Parathyroid adenoma (tissue), 2 donors: ENCODE measurements around the gene EPHA3.

Source experiments
- H2AFZ ChIP-seq: fragments of 300-600 bp; sonication (generic); one replicate; pipeline ENCODE4 v1.7.0; 2017; ENCODE audit warnings: antibody characterized with exemption, mild to moderate bottlenecking
- H3K27ac ChIP-seq: fragments of 300-600 bp; sonication (generic); one replicate; pipeline ENCODE4 v1.7.0; 2017
- H3K27me3 ChIP-seq: fragments of 300-600 bp; sonication (generic); one replicate; pipeline ENCODE4 v1.7.0; 2017; ENCODE audit warnings: low read length; ENCODE audit not compliant: control insufficient read depth, insufficient read depth
- H3K36me3 ChIP-seq: fragments of 300-600 bp; sonication (generic); one replicate; pipeline ENCODE4 v1.7.0; 2017; ENCODE audit warnings: low read length; ENCODE audit not compliant: control insufficient read depth, insufficient read depth
- H3K4me1 ChIP-seq: fragments of 300-600 bp; sonication (generic); one replicate; pipeline ENCODE4 v1.7.0; 2017; ENCODE audit warnings: control low read depth
- H3K4me2 ChIP-seq: fragments of 300-600 bp; sonication (generic); one replicate; pipeline ENCODE4 v1.7.0; 2017; ENCODE audit warnings: low read length
- H3K4me3 ChIP-seq: fragments of 300-600 bp; sonication (generic); one replicate; pipeline ENCODE4 v1.7.0; 2017; ENCODE audit warnings: low read depth, low read length
- H3K79me2 ChIP-seq: fragments of 300-600 bp; sonication (generic); one replicate; pipeline ENCODE4 v1.7.0; 2017; ENCODE audit warnings: control low read depth
- H3K9ac ChIP-seq: fragments of 300-600 bp; sonication (generic); one replicate; pipeline ENCODE4 v1.7.0; 2017; ENCODE audit warnings: mild to moderate bottlenecking
- H3K9me3 ChIP-seq: fragments of 300-600 bp; sonication (generic); one replicate; pipeline ENCODE4 v1.7.0; 2017; ENCODE audit warnings: low read length; ENCODE audit not compliant: control insufficient read depth
- TF ChIP-seq, protein P1 (sequence below): fragments of 300-600 bp; sonication (generic); IDR thresholded peaks from one replicate; pipeline ENCODE4 v1.7.0; 2017; ENCODE audit warnings: antibody characterized with exemption, mild to moderate bottlenecking
- donor health status: primary hyperparathyroidism.

Gene EPHA3

DNA sequence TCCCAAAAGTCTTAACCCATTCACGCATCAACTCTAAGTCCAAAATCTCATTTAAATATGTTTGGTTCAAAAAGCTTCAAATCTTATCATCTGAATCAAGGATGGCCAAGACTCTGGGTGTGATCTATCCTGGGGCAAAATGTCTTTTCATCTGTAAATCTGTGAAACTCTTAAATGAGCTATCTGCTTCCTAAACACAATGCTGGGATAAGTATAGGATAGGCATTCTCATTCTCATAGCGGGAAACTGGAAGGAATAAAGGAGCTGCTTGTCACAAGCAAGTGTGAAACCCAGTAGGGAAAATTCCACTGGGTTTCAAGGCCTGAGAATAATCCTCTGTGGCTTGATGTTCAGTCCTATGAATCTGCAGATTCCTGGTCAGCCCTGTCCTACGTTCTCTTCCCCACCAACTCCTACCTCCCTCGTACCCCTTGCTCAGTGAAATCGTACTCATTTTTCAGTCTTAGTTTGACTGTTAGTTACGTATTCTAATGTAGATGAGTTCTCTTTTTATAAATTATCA lies 156.7 kb downstream of the EPHA3 start:
- Histone ChIP-seq H3K36me3 (no peaks in the 10 kb centered on the region), H3K4me2 (no peak overlapping the region), H3K9ac (no peak overlapping the region), H2AFZ (no peak overlapping the region), H3K79me2 (no peaks in the 10 kb centered on the region), H3K27ac (no peak overlapping the region), H3K4me1 (no peaks in the 10 kb centered on the region), H3K9me3 (no peaks in the 10 kb centered on the region), H3K4me3 (no peak overlapping the region), H3K27me3 (no peaks in the 10 kb centered on the region)
- TF ChIP-seq, protein P1, sequence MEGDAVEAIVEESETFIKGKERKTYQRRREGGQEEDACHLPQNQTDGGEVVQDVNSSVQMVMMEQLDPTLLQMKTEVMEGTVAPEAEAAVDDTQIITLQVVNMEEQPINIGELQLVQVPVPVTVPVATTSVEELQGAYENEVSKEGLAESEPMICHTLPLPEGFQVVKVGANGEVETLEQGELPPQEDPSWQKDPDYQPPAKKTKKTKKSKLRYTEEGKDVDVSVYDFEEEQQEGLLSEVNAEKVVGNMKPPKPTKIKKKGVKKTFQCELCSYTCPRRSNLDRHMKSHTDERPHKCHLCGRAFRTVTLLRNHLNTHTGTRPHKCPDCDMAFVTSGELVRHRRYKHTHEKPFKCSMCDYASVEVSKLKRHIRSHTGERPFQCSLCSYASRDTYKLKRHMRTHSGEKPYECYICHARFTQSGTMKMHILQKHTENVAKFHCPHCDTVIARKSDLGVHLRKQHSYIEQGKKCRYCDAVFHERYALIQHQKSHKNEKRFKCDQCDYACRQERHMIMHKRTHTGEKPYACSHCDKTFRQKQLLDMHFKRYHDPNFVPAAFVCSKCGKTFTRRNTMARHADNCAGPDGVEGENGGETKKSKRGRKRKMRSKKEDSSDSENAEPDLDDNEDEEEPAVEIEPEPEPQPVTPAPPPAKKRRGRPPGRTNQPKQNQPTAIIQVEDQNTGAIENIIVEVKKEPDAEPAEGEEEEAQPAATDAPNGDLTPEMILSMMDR: no peak

DNA sequence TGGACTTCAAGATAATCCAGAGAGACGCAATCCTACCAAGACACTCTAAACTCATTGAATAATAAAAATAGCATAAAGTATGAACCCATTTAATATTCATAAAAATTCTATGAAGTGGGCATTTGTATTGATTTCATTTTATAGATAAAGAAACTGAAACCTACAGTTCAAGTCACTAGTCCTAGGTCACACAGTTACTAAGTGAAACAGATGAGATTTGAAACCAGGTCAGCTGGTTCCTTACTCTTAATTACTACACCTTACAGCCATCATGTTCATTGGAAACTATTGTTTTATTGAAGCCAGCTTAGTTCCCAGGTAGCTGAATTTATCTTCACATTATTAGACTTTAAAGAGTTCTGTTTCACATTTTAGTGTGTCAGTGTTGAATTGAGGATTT lies 158.7 kb downstream of the EPHA3 start:
- H3K79me2 ChIP-seq: no peaks in the 10 kb centered on the region
- H3K4me2 ChIP-seq: no peak overlapping the region
- no peaks in the 10 kb centered on the region for H3K9me3 ChIP-seq
- H3K27ac ChIP-seq: no peak overlapping the region
- no peak overlapping the region for H3K9ac ChIP-seq
- TF ChIP-seq, protein P1: no peak
- H3K4me3 ChIP-seq: no peak overlapping the region
- H3K36me3 ChIP-seq: no peaks in the 10 kb centered on the region
- H3K27me3 ChIP-seq: no peaks in the 10 kb centered on the region
- H2AFZ ChIP-seq: no peak overlapping the region
- no peaks in the 10 kb centered on the region for H3K4me1 ChIP-seq

DNA sequence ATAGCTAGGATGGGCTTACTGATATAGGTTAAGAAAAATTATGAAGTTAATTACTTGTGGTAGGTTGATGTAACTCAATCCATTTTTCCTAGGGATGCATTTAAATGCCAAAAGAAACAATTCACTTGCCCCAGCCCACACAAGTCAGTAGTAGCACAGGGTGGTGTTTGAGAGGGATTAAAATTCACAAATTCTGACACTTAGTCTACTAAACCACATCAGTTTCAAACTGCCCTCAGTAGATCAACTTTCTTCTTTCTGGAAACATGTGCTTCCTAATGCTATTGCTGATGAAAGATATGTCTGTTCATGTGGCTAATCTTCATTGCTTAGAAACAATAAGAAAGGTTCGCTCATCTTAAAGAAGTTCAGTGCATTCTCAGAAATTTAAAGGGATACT lies 160.6 kb downstream of the EPHA3 start:
- no peaks in the 10 kb centered on the region for H3K36me3 ChIP-seq
- TF ChIP-seq, protein P1: no peak
- H3K9me3 ChIP-seq: no peaks in the 10 kb centered on the region
- H3K27ac ChIP-seq: no peak overlapping the region
- H2AFZ ChIP-seq: no peak overlapping the region
- no peaks in the 10 kb centered on the region for H3K79me2 ChIP-seq
- no peak overlapping the region for H3K9ac ChIP-seq
- H3K27me3 ChIP-seq: no peaks in the 10 kb centered on the region
- no peak overlapping the region for H3K4me3 ChIP-seq
- H3K4me2 ChIP-seq: no peak overlapping the region
- no peaks in the 10 kb centered on the region for H3K4me1 ChIP-seq

DNA sequence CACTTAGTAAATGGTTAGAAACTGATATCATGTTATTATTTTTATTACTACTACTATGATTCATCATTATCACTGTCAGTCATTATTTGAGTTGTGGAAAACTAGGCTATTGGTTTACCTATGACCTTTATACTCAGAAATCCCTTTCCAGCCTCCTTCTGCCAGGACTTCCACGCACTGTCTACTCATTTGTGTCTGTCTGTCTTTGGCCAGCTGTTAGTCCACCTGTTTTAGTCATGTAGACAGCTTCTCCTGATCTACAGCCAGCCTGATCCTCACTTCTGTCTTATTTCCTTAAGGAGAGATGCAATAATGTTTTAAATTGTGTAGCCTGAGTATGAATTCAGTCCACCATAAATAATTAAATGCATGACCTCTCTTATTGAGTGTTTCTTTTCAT lies 162.8 kb downstream of the EPHA3 start:
- H3K9ac ChIP-seq: no peak overlapping the region
- H3K4me1 ChIP-seq: no peaks in the 10 kb centered on the region
- no peak overlapping the region for H3K4me2 ChIP-seq
- TF ChIP-seq, protein P1: no peak
- no peaks in the 10 kb centered on the region for H3K9me3 ChIP-seq
- H2AFZ ChIP-seq: no peak overlapping the region
- H3K36me3 ChIP-seq: no peaks in the 10 kb centered on the region
- H3K79me2 ChIP-seq: no peaks in the 10 kb centered on the region
- no peak overlapping the region for H3K4me3 ChIP-seq
- no peaks in the 10 kb centered on the region for H3K27me3 ChIP-seq
- H3K27ac ChIP-seq: no peak overlapping the region

DNA sequence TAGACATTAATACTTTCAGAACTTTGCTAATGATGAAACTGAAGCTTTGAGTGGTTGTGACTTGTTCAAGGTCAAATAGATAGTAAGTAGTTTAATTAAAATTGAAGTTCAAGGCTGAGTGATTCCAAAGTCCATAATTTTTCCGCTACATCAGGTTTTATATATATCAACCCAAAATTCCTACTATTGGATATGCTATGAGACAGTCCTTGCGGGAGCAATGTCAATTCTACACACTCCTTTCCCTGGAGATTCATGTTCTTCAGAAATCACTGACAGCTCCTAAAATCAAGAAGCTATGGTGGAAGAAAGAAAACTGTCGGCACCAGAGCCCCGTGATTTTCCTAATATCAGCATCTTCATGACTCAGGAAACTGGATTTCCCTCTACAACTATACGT lies 167.6 kb downstream of the EPHA3 start:
- Histone ChIP-seq H3K27me3 (no peaks in the 10 kb centered on the region), H2AFZ (no peak overlapping the region), H3K27ac (no peak overlapping the region)

More for the DNA sequence above, 167.6 kb downstream of the EPHA3 start:
- TF ChIP-seq, protein P1: no peak
- no peaks in the 10 kb centered on the region for H3K79me2 ChIP-seq
- H3K36me3 ChIP-seq: no peaks in the 10 kb centered on the region
- no peaks in the 10 kb centered on the region for H3K4me1 ChIP-seq
- H3K4me3 ChIP-seq: no peak overlapping the region
- H3K9ac ChIP-seq: no peak overlapping the region
- no peak overlapping the region for H3K4me2 ChIP-seq
- H3K9me3 ChIP-seq: no peaks in the 10 kb centered on the region
